ENCODE measurements around the gene KRTAP19-5.

DNA sequence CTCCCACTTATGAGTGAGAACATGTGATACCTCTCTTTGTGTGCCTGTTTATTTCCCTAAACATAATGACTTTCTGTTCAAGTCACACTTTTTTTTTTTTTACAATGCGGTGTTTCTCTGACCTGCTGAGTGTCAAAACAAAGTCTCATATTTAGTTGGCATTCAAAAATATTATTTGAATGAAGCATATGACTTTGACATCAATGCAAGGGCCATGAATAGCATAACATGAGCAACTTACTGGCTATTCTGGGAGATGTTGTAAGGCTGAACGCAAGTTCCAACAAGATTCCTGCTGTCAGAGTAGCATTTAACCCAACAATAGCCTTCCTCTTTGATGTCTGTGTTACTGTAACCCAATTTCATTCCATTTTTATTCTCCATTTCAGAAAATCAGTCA is 19.8 kb downstream of the KRTAP19-5 start:
- TF ChIP-seq, protein P1, sequence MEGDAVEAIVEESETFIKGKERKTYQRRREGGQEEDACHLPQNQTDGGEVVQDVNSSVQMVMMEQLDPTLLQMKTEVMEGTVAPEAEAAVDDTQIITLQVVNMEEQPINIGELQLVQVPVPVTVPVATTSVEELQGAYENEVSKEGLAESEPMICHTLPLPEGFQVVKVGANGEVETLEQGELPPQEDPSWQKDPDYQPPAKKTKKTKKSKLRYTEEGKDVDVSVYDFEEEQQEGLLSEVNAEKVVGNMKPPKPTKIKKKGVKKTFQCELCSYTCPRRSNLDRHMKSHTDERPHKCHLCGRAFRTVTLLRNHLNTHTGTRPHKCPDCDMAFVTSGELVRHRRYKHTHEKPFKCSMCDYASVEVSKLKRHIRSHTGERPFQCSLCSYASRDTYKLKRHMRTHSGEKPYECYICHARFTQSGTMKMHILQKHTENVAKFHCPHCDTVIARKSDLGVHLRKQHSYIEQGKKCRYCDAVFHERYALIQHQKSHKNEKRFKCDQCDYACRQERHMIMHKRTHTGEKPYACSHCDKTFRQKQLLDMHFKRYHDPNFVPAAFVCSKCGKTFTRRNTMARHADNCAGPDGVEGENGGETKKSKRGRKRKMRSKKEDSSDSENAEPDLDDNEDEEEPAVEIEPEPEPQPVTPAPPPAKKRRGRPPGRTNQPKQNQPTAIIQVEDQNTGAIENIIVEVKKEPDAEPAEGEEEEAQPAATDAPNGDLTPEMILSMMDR (IDR thresholded peaks at IDR 0.05; ENCODE audit: low read depth, low read length, poor library complexity, severe bottlenecking), result no peak
- no peak for TF ChIP-seq EZH2phosphoT487 (IDR thresholded peaks at IDR 0.05; ENCODE audit: borderline replicate concordance, low read length)

Measured in DOHH2 (cell line).